SK-N-SH treated with all-trans-retinoic acid at 6 μM for 48 hours (cell line): ENCODE results near the gene BCAR3.

Source experiments
- ATAC-seq: fragments of 200-7000 bp; cut with Tn5 transposase; 3 replicates; pipeline ENCODE4 v1.9.1; 2020; ENCODE audit warnings: mild to moderate bottlenecking, moderate library complexity
- ARNTL ChIP-seq: fragments of 450-650 bp; formaldehyde crosslinking; IDR thresholded peaks from 2 replicates; pipeline ENCODE4 v1.5.0; 2020; ENCODE audit warnings: low read depth, mild to moderate bottlenecking, moderate library complexity, borderline replicate concordance
- BACH2 ChIP-seq: fragments of 250-450 bp; sonication (Bioruptor Pico); IDR thresholded peaks from 2 replicates; pipeline ENCODE4 v1.9.0; 2021; ENCODE audit warnings: mild to moderate bottlenecking, borderline replicate concordance
- CSDC2 ChIP-seq: fragments of 250-450 bp; sonication (Bioruptor Pico); IDR thresholded peaks from 2 replicates; pipeline ENCODE4 v1.5.0; 2020; ENCODE audit warnings: mild to moderate bottlenecking, moderate library complexity
- ESRRG ChIP-seq: fragments of 250-450 bp; sonication (Bioruptor Pico); IDR thresholded peaks from 2 replicates; pipeline ENCODE4 v1.6.1; 2021; ENCODE audit warnings: mild to moderate bottlenecking
- GLIS3 ChIP-seq: fragments of 250-450 bp; sonication (Bioruptor Pico); IDR thresholded peaks from 2 replicates; pipeline ENCODE4 v1.5.0; 2020; ENCODE audit warnings: mild to moderate bottlenecking, moderate library complexity
- ISL1 ChIP-seq: fragments of 250-450 bp; sonication (Bioruptor Pico); IDR thresholded peaks from 2 replicates; pipeline ENCODE4 v2.1.2; 2022; ENCODE audit warnings: mild to moderate bottlenecking, moderate library complexity
- OSR1 ChIP-seq: fragments of 250-450 bp; sonication (Bioruptor Pico); IDR thresholded peaks from 2 replicates; pipeline ENCODE4 v1.8.0; 2022; ENCODE audit warnings: moderate library complexity, mild to moderate bottlenecking, inconsistent platforms
- PPARA ChIP-seq: fragments of 250-450 bp; sonication (Bioruptor Pico); IDR thresholded peaks from 2 replicates; pipeline ENCODE4 v1.5.0; 2020; ENCODE audit warnings: mild to moderate bottlenecking, borderline replicate concordance
- RARB ChIP-seq: fragments of 250-450 bp; sonication (Bioruptor Pico); IDR thresholded peaks from 2 replicates; pipeline ENCODE4 v1.8.0; 2021; ENCODE audit warnings: mild to moderate bottlenecking, moderate library complexity
- SNAI2 ChIP-seq: fragments of 250-450 bp; sonication (Bioruptor Pico); IDR thresholded peaks from 2 replicates; pipeline ENCODE4 v1.5.0; 2020; ENCODE audit warnings: mild to moderate bottlenecking, moderate library complexity
- TCF4 ChIP-seq: fragments of 250-450 bp; sonication (Bioruptor Pico); IDR thresholded peaks from 2 replicates; pipeline ENCODE4 v1.8.0; 2021; ENCODE audit warnings: mild to moderate bottlenecking, moderate library complexity, borderline replicate concordance
- TOX ChIP-seq: fragments of 250-450 bp; sonication (Bioruptor Pico); IDR thresholded peaks from 2 replicates; pipeline ENCODE4 v1.8.0; 2021; ENCODE audit warnings: mild to moderate bottlenecking, moderate library complexity, borderline replicate concordance
- ZC3H10 ChIP-seq: fragments of 250-450 bp; sonication (Bioruptor Pico); IDR thresholded peaks from 2 replicates; pipeline ENCODE4 v1.5.1; 2021; ENCODE audit warnings: mild to moderate bottlenecking, moderate library complexity
- ZFP3 ChIP-seq: fragments of 250-450 bp; sonication (Bioruptor Pico); IDR thresholded peaks from 2 replicates; pipeline ENCODE4 v1.5.0; 2020; ENCODE audit warnings: mild to moderate bottlenecking, moderate library complexity
- ZFP30 ChIP-seq: fragments of 450-650 bp; formaldehyde crosslinking; IDR thresholded peaks from 2 replicates; pipeline ENCODE4 v1.5.0; 2022; ENCODE audit warnings: mild to moderate bottlenecking, moderate library complexity
- ZNF565 ChIP-seq: fragments of 450-650 bp; formaldehyde crosslinking; conservative IDR thresholded peaks from 2 replicates; pipeline ENCODE4 v1.5.0; 2020; ENCODE audit warnings: low read depth, mild to moderate bottlenecking, moderate library complexity
- ZNF70 ChIP-seq: fragments of 450-650 bp; formaldehyde crosslinking; IDR thresholded peaks from 2 replicates; pipeline ENCODE4 v1.5.0; 2020; ENCODE audit warnings: mild to moderate bottlenecking, moderate library complexity
- ZNF8 ChIP-seq: fragments of 450-650 bp; formaldehyde crosslinking; IDR thresholded peaks from 2 replicates; pipeline ENCODE4 v1.5.0; 2020; ENCODE audit warnings: mild to moderate bottlenecking, moderate library complexity
- TF ChIP-seq, protein P1 (sequence below): fragments of 250-450 bp; sonication (Bioruptor Pico); IDR thresholded peaks from 2 replicates; pipeline ENCODE4 v1.5.1; 2021; ENCODE audit warnings: mild to moderate bottlenecking, moderate library complexity
- TF ChIP-seq, protein P2 (sequence below): fragments of 250-450 bp; sonication (Bioruptor Pico); IDR thresholded peaks from 2 replicates; pipeline ENCODE4 v1.8.0; 2021; ENCODE audit warnings: low read depth, mild to moderate bottlenecking, moderate library complexity, borderline replicate concordance
- TF ChIP-seq, protein P3 (sequence below): fragments of 250-450 bp; sonication (Bioruptor Pico); IDR thresholded peaks from 2 replicates; pipeline ENCODE4 v1.5.0; 2020; ENCODE audit warnings: mild to moderate bottlenecking, moderate library complexity
- TF ChIP-seq, protein P4 (sequence below): fragments of 250-450 bp; sonication (Bioruptor Pico); IDR thresholded peaks from 2 replicates; pipeline ENCODE4 v1.5.1; 2020; ENCODE audit warnings: low read depth, mild to moderate bottlenecking, moderate library complexity
- TF ChIP-seq, protein P5 (sequence below): fragments of 250-450 bp; sonication (Bioruptor Pico); IDR thresholded peaks from 2 replicates; pipeline ENCODE4 v1.8.0; 2020; ENCODE audit warnings: mild to moderate bottlenecking, moderate library complexity, borderline replicate concordance

Gene BCAR3

DNA sequence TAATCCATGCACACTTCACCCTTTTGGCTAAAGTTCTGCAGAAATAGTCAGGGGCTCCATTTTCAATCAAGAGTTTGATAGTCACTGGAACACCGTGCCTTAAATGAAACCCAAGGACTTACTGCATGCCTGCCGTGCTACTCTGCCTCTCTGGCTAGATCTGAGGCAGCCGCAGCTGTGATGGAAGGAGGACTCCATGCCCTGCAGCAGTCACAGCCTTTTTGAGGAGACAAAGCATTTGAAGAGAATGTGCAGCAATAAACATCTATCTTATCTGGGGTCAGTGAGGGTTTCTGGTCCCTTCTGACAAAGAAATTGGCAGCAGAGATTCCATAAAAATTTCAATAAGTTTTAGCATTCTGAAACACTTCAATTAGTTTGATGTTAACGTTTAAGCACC, 78.0 kb downstream of the BCAR3 start:
- no peak for ATAC-seq
- TF ChIP-seq ESRRG (CRISPR knock-in tag) = no peak
- TF ChIP-seq PPARA = no peak
- TF ChIP-seq TOX (CRISPR knock-in tag) = no peak
- TF ChIP-seq BACH2 = no peak
- TF ChIP-seq RARB (CRISPR knock-in tag) = no peak
- TF ChIP-seq ZNF8 (CRISPR knock-in tag) = no peak
- TF ChIP-seq ARNTL (CRISPR knock-in tag) = no peak
- TF ChIP-seq ZNF565 (CRISPR knock-in tag) = no peak
- TF ChIP-seq, protein P1, sequence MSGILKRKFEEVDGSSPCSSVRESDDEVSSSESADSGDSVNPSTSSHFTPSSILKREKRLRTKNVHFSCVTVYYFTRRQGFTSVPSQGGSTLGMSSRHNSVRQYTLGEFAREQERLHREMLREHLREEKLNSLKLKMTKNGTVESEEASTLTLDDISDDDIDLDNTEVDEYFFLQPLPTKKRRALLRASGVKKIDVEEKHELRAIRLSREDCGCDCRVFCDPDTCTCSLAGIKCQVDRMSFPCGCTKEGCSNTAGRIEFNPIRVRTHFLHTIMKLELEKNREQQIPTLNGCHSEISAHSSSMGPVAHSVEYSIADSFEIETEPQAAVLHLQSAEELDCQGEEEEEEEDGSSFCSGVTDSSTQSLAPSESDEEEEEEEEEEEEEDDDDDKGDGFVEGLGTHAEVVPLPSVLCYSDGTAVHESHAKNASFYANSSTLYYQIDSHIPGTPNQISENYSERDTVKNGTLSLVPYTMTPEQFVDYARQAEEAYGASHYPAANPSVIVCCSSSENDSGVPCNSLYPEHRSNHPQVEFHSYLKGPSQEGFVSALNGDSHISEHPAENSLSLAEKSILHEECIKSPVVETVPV (CRISPR knock-in tag) = no peak
- no peak for TF ChIP-seq GLIS3 (CRISPR knock-in tag)
- TF ChIP-seq, protein P2, sequence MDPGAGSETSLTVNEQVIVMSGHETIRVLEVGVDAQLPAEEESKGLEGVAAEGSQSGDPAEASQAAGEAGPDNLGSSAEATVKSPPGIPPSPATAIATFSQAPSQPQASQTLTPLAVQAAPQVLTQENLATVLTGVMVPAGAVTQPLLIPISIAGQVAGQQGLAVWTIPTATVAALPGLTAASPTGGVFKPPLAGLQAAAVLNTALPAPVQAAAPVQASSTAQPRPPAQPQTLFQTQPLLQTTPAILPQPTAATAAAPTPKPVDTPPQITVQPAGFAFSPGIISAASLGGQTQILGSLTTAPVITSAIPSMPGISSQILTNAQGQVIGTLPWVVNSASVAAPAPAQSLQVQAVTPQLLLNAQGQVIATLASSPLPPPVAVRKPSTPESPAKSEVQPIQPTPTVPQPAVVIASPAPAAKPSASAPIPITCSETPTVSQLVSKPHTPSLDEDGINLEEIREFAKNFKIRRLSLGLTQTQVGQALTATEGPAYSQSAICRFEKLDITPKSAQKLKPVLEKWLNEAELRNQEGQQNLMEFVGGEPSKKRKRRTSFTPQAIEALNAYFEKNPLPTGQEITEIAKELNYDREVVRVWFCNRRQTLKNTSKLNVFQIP (CRISPR knock-in tag) = no peak
- TF ChIP-seq, protein P3, sequence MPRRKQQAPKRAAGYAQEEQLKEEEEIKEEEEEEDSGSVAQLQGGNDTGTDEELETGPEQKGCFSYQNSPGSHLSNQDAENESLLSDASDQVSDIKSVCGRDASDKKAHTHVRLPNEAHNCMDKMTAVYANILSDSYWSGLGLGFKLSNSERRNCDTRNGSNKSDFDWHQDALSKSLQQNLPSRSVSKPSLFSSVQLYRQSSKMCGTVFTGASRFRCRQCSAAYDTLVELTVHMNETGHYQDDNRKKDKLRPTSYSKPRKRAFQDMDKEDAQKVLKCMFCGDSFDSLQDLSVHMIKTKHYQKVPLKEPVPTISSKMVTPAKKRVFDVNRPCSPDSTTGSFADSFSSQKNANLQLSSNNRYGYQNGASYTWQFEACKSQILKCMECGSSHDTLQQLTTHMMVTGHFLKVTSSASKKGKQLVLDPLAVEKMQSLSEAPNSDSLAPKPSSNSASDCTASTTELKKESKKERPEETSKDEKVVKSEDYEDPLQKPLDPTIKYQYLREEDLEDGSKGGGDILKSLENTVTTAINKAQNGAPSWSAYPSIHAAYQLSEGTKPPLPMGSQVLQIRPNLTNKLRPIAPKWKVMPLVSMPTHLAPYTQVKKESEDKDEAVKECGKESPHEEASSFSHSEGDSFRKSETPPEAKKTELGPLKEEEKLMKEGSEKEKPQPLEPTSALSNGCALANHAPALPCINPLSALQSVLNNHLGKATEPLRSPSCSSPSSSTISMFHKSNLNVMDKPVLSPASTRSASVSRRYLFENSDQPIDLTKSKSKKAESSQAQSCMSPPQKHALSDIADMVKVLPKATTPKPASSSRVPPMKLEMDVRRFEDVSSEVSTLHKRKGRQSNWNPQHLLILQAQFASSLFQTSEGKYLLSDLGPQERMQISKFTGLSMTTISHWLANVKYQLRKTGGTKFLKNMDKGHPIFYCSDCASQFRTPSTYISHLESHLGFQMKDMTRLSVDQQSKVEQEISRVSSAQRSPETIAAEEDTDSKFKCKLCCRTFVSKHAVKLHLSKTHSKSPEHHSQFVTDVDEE = no peak
- TF ChIP-seq TCF4 = no peak
- no peak for TF ChIP-seq SNAI2 (CRISPR knock-in tag)
- no peak for TF ChIP-seq ZNF70 (CRISPR knock-in tag)
- TF ChIP-seq, protein P4, sequence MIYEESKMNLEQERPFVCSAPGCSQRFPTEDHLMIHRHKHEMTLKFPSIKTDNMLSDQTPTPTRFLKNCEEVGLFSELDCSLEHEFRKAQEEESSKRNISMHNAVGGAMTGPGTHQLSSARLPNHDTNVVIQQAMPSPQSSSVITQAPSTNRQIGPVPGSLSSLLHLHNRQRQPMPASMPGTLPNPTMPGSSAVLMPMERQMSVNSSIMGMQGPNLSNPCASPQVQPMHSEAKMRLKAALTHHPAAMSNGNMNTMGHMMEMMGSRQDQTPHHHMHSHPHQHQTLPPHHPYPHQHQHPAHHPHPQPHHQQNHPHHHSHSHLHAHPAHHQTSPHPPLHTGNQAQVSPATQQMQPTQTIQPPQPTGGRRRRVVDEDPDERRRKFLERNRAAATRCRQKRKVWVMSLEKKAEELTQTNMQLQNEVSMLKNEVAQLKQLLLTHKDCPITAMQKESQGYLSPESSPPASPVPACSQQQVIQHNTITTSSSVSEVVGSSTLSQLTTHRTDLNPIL (CRISPR knock-in tag) = no peak
- TF ChIP-seq ZC3H10 = no peak
- TF ChIP-seq ZFP30 = no peak

DNA sequence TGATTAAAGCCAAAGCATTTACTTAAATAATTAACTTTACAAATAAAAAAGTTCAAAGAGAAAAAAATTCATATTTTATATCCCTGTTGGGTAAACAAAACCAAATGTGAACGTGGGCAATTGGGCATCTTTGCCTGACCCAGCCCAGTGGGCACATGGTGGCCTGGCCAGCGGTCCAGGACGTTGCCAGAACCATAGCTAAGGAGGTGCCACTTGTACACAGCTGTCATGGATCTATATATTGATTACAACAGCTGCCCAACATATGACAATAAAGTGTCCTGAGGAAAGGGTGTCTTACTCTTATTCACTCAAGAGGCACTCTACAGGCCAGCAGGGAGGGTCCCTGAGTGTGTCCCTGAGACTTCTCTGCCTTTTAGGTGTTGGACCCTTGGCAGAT, 78.5 kb downstream of the BCAR3 start:
- ATAC-seq = no peak
- TF ChIP-seq CSDC2 (CRISPR knock-in tag) (no peak), TOX (CRISPR knock-in tag) (no peak), ISL1 (CRISPR knock-in tag) (no peak), OSR1 (CRISPR knock-in tag) (no peak), BACH2 (no peak), RARB (CRISPR knock-in tag) (no peak), ZC3H10 (no peak), ZFP3 (CRISPR knock-in tag) (no peak), TCF4 (no peak), PPARA (no peak), ARNTL (CRISPR knock-in tag) (no peak), ESRRG (CRISPR knock-in tag) (no peak), ZNF8 (CRISPR knock-in tag) (no peak)
- TF ChIP-seq, protein P5, sequence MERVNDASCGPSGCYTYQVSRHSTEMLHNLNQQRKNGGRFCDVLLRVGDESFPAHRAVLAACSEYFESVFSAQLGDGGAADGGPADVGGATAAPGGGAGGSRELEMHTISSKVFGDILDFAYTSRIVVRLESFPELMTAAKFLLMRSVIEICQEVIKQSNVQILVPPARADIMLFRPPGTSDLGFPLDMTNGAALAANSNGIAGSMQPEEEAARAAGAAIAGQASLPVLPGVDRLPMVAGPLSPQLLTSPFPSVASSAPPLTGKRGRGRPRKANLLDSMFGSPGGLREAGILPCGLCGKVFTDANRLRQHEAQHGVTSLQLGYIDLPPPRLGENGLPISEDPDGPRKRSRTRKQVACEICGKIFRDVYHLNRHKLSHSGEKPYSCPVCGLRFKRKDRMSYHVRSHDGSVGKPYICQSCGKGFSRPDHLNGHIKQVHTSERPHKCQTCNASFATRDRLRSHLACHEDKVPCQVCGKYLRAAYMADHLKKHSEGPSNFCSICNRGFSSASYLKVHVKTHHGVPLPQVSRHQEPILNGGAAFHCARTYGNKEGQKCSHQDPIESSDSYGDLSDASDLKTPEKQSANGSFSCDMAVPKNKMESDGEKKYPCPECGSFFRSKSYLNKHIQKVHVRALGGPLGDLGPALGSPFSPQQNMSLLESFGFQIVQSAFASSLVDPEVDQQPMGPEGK (CRISPR knock-in tag) = no peak
- TF ChIP-seq, protein P4 (CRISPR knock-in tag) = no peak
- TF ChIP-seq, protein P3 = no peak
- TF ChIP-seq, protein P1 (CRISPR knock-in tag) = no peak
